Breast epithelium (tissue), 3 donors: Measurements from ENCODE around the gene ALK.

Experiments used
- POLR2A ChIP-seq: fragments of 450-650 bp; IDR thresholded peaks from one replicate; pipeline ENCODE4 v1.6.1; 2016; ENCODE audit warnings: antibody characterized with exemption, mild to moderate bottlenecking, moderate library complexity
- TF ChIP-seq, protein P1 (sequence below), 3 donors: fragments of 450-650 bp; IDR thresholded peaks; one replicate each; pipeline ENCODE4 v1.5.1; 2016 to 2017; ENCODE audit warnings: antibody characterized with exemption in 3 of 3, mild to moderate bottlenecking in 3 of 3, moderate library complexity in 3 of 3

DNA sequence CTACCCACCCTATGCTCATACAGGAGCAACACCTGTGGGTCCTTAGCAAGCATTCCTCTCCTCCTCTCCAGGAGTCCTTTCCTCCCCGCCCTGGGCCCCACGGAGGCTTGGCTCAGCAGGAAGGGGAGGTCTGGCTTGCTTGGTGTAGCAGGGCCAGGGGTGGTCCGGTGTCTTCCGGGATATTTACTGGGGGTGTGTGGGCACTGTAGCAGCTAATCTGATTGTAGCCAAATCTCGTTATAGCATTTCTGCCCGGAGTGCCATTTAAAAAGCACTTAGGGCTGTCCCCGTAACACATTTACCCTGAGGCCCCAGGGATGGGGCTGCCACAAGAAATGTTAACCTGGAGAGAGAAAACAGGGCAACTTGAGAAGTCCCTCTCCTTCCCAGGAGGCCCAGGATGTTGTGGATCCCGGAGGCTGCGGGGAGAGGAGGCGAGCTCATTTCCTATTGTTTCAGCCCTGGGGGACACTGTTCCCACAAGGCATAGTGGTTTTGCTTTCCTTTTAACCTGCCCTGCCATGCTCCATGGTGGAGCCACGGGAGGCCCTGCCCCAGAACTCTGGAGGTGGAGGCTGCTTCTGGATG, 671.6 kb downstream of the ALK start:
- TF ChIP-seq, protein P1, sequence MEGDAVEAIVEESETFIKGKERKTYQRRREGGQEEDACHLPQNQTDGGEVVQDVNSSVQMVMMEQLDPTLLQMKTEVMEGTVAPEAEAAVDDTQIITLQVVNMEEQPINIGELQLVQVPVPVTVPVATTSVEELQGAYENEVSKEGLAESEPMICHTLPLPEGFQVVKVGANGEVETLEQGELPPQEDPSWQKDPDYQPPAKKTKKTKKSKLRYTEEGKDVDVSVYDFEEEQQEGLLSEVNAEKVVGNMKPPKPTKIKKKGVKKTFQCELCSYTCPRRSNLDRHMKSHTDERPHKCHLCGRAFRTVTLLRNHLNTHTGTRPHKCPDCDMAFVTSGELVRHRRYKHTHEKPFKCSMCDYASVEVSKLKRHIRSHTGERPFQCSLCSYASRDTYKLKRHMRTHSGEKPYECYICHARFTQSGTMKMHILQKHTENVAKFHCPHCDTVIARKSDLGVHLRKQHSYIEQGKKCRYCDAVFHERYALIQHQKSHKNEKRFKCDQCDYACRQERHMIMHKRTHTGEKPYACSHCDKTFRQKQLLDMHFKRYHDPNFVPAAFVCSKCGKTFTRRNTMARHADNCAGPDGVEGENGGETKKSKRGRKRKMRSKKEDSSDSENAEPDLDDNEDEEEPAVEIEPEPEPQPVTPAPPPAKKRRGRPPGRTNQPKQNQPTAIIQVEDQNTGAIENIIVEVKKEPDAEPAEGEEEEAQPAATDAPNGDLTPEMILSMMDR (IDR thresholded peaks at IDR 0.05): no peak
- TF ChIP-seq POLR2A: no peak
